CD4-positive, CD25-positive, alpha-beta regulatory T cell (primary cell): Measurements from ENCODE around the gene EIF1B. TPM values are rescaled to one million over a fixed set of nuclear protein-coding genes. Genes with fewer than 3 reads are reported as not detected.

Experiments
- ATAC-seq, 2 donors: fragments of 150-1000 bp; cut with Tn5 transposase; one replicate each; pipeline ENCODE4 v1.10.0; 2021; ENCODE audit warnings: low read depth in 2 of 2, moderate number of reproducible peaks in 2 of 2, moderate library complexity in 1 of 2
- DNase-seq, 3 donors: peaks; one replicate each; pipeline versions ENCODE4 v3.0.0 to v3.0.0-alpha.2; 2012 to 2022; ENCODE audit warnings: mixed read lengths in 1 of 3
- H3K27ac ChIP-seq: one replicate; pipeline ENCODE4 v1.7.0; 2013; ENCODE audit warnings: mild to moderate bottlenecking, low read length; ENCODE audit not compliant: insufficient read depth, poor library complexity, severe bottlenecking
- H3K27me3 ChIP-seq: one replicate; pipeline ENCODE4 v1.7.0; 2013; ENCODE audit warnings: low read length; ENCODE audit not compliant: control insufficient read depth, insufficient read depth
- H3K36me3 ChIP-seq: one replicate; pipeline ENCODE4 v1.7.0; 2013; ENCODE audit warnings: mild to moderate bottlenecking, low read length, moderate library complexity; ENCODE audit not compliant: control insufficient read depth, insufficient read depth
- H3K4me1 ChIP-seq: 2 replicates; pipeline ENCODE4 v1.7.0; 2013; ENCODE audit warnings: mild to moderate bottlenecking, low read length; ENCODE audit not compliant: insufficient read depth, control insufficient read depth, poor library complexity, severe bottlenecking
- H3K4me3 ChIP-seq: one replicate; pipeline ENCODE4 v1.7.0; 2013; ENCODE audit warnings: low read depth, mild to moderate bottlenecking, low read length, moderate library complexity
- H3K9me3 ChIP-seq, 2 experiments: 1 replicate in 1 of 2; 2 replicates in 1 of 2; pipeline ENCODE4 v1.7.0; 2013; ENCODE audit warnings: low read length in 2 of 2, mild to moderate bottlenecking in 1 of 2, moderate library complexity in 1 of 2; ENCODE audit not compliant: control insufficient read depth in 2 of 2
- H3K27ac Mint-ChIP-seq, 3 donors: one replicate each; pipeline ENCODE4 v1.8.0; 2020 to 2022; ENCODE audit warnings: mild to moderate bottlenecking in 3 of 3, mixed read lengths in 3 of 3, moderate library complexity in 2 of 3
- H3K27me3 Mint-ChIP-seq: one replicate; pipeline ENCODE4 v1.8.0; 2022; ENCODE audit warnings: mild to moderate bottlenecking, mixed read lengths
- H3K36me3 Mint-ChIP-seq: one replicate; pipeline ENCODE4 v1.8.0; 2020; ENCODE audit warnings: mixed read lengths
- H3K4me1 Mint-ChIP-seq, 4 donors: one replicate each; pipeline ENCODE4 v1.8.0; 2020 to 2022; ENCODE audit warnings: mixed read lengths in 4 of 4, mild to moderate bottlenecking in 1 of 4
- H3K4me3 Mint-ChIP-seq, 4 donors: one replicate each; pipeline ENCODE4 v1.8.0; 2020 to 2022; ENCODE audit warnings: mild to moderate bottlenecking in 4 of 4, mixed read lengths in 4 of 4, moderate library complexity in 3 of 4
- H3K9me3 Mint-ChIP-seq, 7 donors: one replicate each; pipeline ENCODE4 v1.8.0; 2020 to 2022; ENCODE audit warnings: mixed read lengths in 7 of 7, mild to moderate bottlenecking in 3 of 7, moderate library complexity in 2 of 7
- polyA plus RNA-seq, 4 donors: library from polyadenylated mRNA; unstranded; fragments of 300-500 nt; fragmentation: Illumina TruSeq; gene quantifications; one replicate each; pipeline ENCODE4 v1.2.3, GENCODE V29; 2021
- total RNA-seq: library from RNA; stranded (reverse); gene quantifications from one replicate; pipeline ENCODE4 v1.2.3, GENCODE V29; 2022

Gene EIF1B
- total RNA-seq (76.4 TPM), polyA plus RNA-seq (10 to 100 TPM; 42.3 to 73.6 (median 60.4) TPM)

GRCh38 chr3:40309418-40309924 is at the start of gene EIF1B:
EIF1B (plus strand) TSS chr3:40309707; CDS start chr3:40309942, 235 bp downstream.
- peak; percentile 95 to 97 for ATAC-seq
- Mint-ChIP-seq H3K4me3 (peak within 1 kb of the TSS; percentile 99 to 100 (median 100)), H3K9me3 (no peaks in the 10 kb centered on the region), H3K27ac (peak within 1 kb of the TSS; percentile 99 to 100 (median 100)), H3K36me3 (peaks cover 16% of the 10 kb centered on the region), H3K4me1 (peaks cover 24 to 48% (median 41%) of the 10 kb centered on the region in 4 donors), H3K27me3 (peaks cover 4% of the 10 kb centered on the region)
- Histone ChIP-seq H3K4me3 (peak within 1 kb of the TSS; percentile 93), H3K27ac (peak within 1 kb of the TSS; percentile 97), H3K27me3 (no peaks in the 10 kb centered on the region), H3K4me1 (peaks cover 32% of the 10 kb centered on the region), H3K36me3 (peaks cover 31% of the 10 kb centered on the region), H3K9me3 (no peaks in the 10 kb centered on the region)
- peak; percentile 97 to 98 (median 98) for DNase-seq

DNA sequence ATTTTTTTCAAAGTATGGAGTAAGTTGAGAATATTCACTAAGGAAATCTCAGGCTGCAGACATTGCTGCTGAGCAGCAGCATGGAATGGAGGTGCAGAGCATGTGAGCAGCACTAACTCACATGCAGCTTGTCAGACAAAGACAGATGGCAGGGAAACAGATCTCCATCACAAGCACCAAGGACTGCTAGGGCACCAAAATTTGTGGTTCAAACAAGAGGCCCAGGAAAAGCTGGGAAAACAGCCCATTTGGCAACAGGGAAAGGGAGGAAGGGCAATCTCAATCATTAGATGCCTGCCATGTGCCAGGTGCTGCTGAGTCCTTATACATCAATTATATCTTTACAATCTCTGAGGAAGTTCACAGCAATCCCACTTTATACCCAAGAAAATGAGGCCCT is 47.2 kb upstream of the EIF1B start:
- H3K4me3 ChIP-seq, result no peak overlapping the region
- DNase-seq, result no peak
- Mint-ChIP-seq H3K4me1 (no peaks in the 10 kb centered on the region), H3K4me3 (no peak overlapping the region), H3K36me3 (no peaks in the 10 kb centered on the region), H3K9me3 (no peaks in the 10 kb centered on the region), H3K27me3 (no peaks in the 10 kb centered on the region), H3K27ac (no peak overlapping the region)
- no peaks in the 10 kb centered on the region for H3K9me3 ChIP-seq
- no peaks in the 10 kb centered on the region for H3K4me1 ChIP-seq
- H3K27me3 ChIP-seq, result no peaks in the 10 kb centered on the region
- no peak overlapping the region for H3K27ac ChIP-seq
- no peaks in the 10 kb centered on the region for H3K36me3 ChIP-seq
- ATAC-seq, result no peak

GRCh38 chr3:40264451-40264850 is 45.1 kb upstream of the EIF1B start:
- H3K4me3 ChIP-seq, result no peak overlapping the region
- H3K9me3 Mint-ChIP-seq, result peaks cover 0 to 1% (median 0%) of the 10 kb centered on the region in 7 donors

DNA sequence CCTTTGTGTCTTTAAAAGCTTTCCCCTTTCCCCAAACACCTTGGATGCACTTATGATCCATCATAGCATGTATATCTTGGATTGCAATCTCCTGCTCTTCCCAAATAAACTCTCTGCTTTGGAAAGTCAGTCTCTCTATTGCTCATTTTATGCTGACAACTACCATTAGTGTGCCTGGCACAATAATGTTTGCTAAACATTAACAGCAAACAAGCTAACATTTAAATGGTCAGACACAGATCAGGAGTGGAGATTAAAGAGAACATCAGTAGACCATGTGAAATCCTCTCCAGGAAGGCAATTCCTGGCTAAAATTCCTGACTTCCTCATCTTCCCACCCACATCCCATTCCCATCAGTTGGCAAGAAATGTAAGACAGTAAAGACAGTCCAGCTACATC is 44.3 kb upstream of the EIF1B start:
- peaks cover 9% of the 10 kb centered on the region for H3K27me3 Mint-ChIP-seq
- Histone ChIP-seq H3K27ac (no peak overlapping the region), H3K27me3 (no peaks in the 10 kb centered on the region), H3K4me1 (no peaks in the 10 kb centered on the region), H3K4me3 (no peak overlapping the region), H3K36me3 (no peaks in the 10 kb centered on the region), H3K9me3 (no peaks in the 10 kb centered on the region)
- peaks cover 2% of the 10 kb centered on the region for H3K36me3 Mint-ChIP-seq
- H3K27ac Mint-ChIP-seq, result no peak overlapping the region
- H3K9me3 Mint-ChIP-seq, result peaks cover 0 to 1% (median 0%) of the 10 kb centered on the region in 7 donors
- no peak for DNase-seq
- peaks cover 0 to 3% (median 0%) of the 10 kb centered on the region in 4 donors for H3K4me1 Mint-ChIP-seq
- ATAC-seq, result no peak
- no peak overlapping the region for H3K4me3 Mint-ChIP-seq

More at GRCh38 chr3:40264451-40264850, 45.1 kb upstream of the EIF1B start:
- Histone ChIP-seq H3K36me3 (no peaks in the 10 kb centered on the region), H3K27ac (no peak overlapping the region), H3K4me1 (no peaks in the 10 kb centered on the region), H3K27me3 (no peaks in the 10 kb centered on the region), H3K9me3 (no peaks in the 10 kb centered on the region)
- Mint-ChIP-seq H3K36me3 (no peaks in the 10 kb centered on the region), H3K27me3 (peaks cover 1% of the 10 kb centered on the region), H3K27ac (no peak overlapping the region), H3K4me3 (no peak overlapping the region), H3K4me1 (peaks cover 0 to 3% (median 0%) of the 10 kb centered on the region in 4 donors)
- ATAC-seq, result no peak
- no peak for DNase-seq

GRCh38 chr3:40267937-40268724 is 41.4 kb upstream of the EIF1B start:
- H3K4me3 ChIP-seq, result no peak overlapping the region
- peaks cover 10% of the 10 kb centered on the region for H3K36me3 Mint-ChIP-seq
- no peaks in the 10 kb centered on the region for H3K27me3 ChIP-seq
- peaks cover 0 to 6% (median 0%) of the 10 kb centered on the region in 4 donors for H3K4me1 Mint-ChIP-seq
- DNase-seq, result no peak
- no peaks in the 10 kb centered on the region for H3K36me3 ChIP-seq
- H3K27me3 Mint-ChIP-seq, result peaks cover 10% of the 10 kb centered on the region
- H3K27ac Mint-ChIP-seq, result no peak overlapping the region
- no peaks in the 10 kb centered on the region for H3K9me3 ChIP-seq
- peaks cover 0 to 2% (median 0%) of the 10 kb centered on the region in 7 donors for H3K9me3 Mint-ChIP-seq
- no peak overlapping the region for H3K27ac ChIP-seq
- no peak overlapping the region for H3K4me3 Mint-ChIP-seq
- no peak for ATAC-seq
- no peaks in the 10 kb centered on the region for H3K4me1 ChIP-seq

DNA sequence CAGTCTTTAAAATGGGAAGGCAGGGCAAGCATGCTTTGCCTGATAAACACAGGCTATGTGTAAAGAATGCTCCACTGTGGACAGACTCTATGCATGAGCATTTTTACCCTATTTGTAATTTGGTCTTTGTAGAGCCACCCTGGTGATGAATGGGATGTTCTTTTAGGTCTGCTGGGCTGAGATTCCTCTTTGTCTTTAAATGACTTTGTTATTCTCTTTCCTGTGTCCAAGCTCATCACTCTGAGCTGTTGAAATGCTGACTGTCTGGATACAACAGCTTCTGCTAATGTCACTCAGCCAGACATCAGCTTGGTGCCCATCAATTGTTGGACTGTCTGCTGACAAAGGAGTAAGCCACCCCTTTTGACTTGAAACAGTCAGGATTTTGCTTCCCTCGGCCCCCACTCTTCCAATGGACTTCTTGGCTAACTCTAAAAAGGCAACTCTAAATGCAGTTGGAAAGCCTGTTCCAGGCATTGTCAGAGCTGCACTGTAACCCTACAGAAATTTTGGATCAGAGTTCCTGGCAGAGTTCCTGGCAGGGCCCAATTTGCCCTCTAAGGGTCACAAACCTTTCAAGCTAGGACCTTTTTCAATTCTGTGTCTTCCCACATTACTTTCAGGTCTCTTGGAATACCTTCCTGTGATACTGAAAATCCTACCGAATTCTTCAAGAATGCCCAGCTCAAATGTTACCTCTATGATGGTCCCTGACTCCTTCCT is 40.5 kb upstream of the EIF1B start:
- Histone ChIP-seq H3K36me3 (no peaks in the 10 kb centered on the region), H3K9me3 (no peaks in the 10 kb centered on the region), H3K27me3 (no peaks in the 10 kb centered on the region), H3K4me1 (no peaks in the 10 kb centered on the region), H3K4me3 (no peak overlapping the region), H3K27ac (no peak overlapping the region)
- H3K36me3 Mint-ChIP-seq, result peaks cover 10% of the 10 kb centered on the region
- ATAC-seq (no peak), DNase-seq (no peak)
- H3K9me3 Mint-ChIP-seq, result peaks cover 0 to 2% (median 0%) of the 10 kb centered on the region in 7 donors
- H3K27me3 Mint-ChIP-seq, result peaks cover 10% of the 10 kb centered on the region
- no peak overlapping the region for H3K27ac Mint-ChIP-seq
- no peak overlapping the region for H3K4me3 Mint-ChIP-seq
- peaks cover 0 to 8% (median 0%) of the 10 kb centered on the region in 4 donors for H3K4me1 Mint-ChIP-seq

DNA sequence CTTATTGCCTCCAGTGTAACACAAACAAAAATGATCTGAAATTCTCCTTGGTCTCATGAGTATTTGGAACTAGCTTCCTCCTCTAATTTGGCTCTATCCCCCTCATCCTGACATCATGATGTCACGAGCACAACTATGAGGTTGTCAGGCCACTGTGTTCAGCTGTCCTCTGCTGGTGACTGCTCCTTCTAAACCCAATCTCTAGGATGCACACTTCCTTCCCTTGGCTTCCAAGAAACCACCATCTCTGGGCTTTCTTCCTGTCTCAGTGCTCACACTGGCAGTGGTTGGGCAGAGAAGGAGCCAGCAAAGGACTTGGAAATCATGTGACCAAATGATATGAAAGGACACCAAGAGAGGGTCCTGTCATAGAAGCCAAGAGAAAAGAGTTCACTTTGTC is 30.7 kb upstream of the EIF1B start:
- H3K4me3 Mint-ChIP-seq, result no peak overlapping the region
- H3K27me3 ChIP-seq, result no peaks in the 10 kb centered on the region
- ATAC-seq, result no peak

More for the DNA sequence above, 30.7 kb upstream of the EIF1B start:
- Mint-ChIP-seq H3K36me3 (peaks cover 4% of the 10 kb centered on the region), H3K27ac (no peak overlapping the region), H3K4me1 (peaks cover 0 to 1% (median 0%) of the 10 kb centered on the region in 4 donors), H3K27me3 (no peaks in the 10 kb centered on the region), H3K9me3 (peaks cover 0 to 5% (median 0%) of the 10 kb centered on the region in 7 donors)
- Histone ChIP-seq H3K4me3 (no peak overlapping the region), H3K9me3 (no peaks in the 10 kb centered on the region), H3K27ac (no peak overlapping the region), H3K4me1 (no peaks in the 10 kb centered on the region), H3K36me3 (no peaks in the 10 kb centered on the region)
- no peak for DNase-seq
